Adipocyte (in vitro differentiated cells): ENCODE measurements around the gene PNMA1.

Source experiments
- DNase-seq: peaks from one replicate; pipeline ENCODE4 v3.0.0-alpha.2; 2015; ENCODE audit warnings: low read depth
- H3K27me3 ChIP-seq: replicated peaks from 2 replicates; pipeline ENCODE4 v1.7.0; 2013; ENCODE audit warnings: mild to moderate bottlenecking, low read length, moderate library complexity; ENCODE audit not compliant: control insufficient read depth, insufficient read depth
- H3K36me3 ChIP-seq: 2 replicates; pipeline ENCODE4 v1.7.0; 2013; ENCODE audit warnings: low read length, mild to moderate bottlenecking, moderate library complexity; ENCODE audit not compliant: control insufficient read depth, insufficient read depth, severe bottlenecking
- H3K4me1 ChIP-seq: 2 replicates; pipeline ENCODE4 v1.7.0; 2013; ENCODE audit warnings: mild to moderate bottlenecking, low read length, moderate library complexity; ENCODE audit not compliant: control insufficient read depth, insufficient read depth
- H3K4me3 ChIP-seq: 2 replicates; pipeline ENCODE4 v1.7.0; 2013; ENCODE audit warnings: mild to moderate bottlenecking, low read length, moderate library complexity
- H3K9ac ChIP-seq: 2 replicates; pipeline ENCODE4 v1.7.0; 2013; ENCODE audit warnings: mild to moderate bottlenecking, low read length, moderate library complexity
- H3K9me3 ChIP-seq: 2 replicates; pipeline ENCODE4 v1.7.0; 2013; ENCODE audit warnings: mild to moderate bottlenecking, low read length, moderate library complexity; ENCODE audit not compliant: control insufficient read depth

Gene PNMA1

GRCh38 chr14:73757381-73757780 lies 43.2 kb upstream of the PNMA1 start:
- no peak for DNase-seq
- H3K9me3 ChIP-seq, result no peaks in the 10 kb centered on the region
- no peaks in the 10 kb centered on the region for H3K36me3 ChIP-seq
- peaks cover 74% of the 10 kb centered on the region for H3K4me1 ChIP-seq
- H3K9ac ChIP-seq, result peak overlapping the region; percentile 92
- H3K4me3 ChIP-seq, result peak overlapping the region; percentile 86
- no peaks in the 10 kb centered on the region for H3K27me3 ChIP-seq

DNA sequence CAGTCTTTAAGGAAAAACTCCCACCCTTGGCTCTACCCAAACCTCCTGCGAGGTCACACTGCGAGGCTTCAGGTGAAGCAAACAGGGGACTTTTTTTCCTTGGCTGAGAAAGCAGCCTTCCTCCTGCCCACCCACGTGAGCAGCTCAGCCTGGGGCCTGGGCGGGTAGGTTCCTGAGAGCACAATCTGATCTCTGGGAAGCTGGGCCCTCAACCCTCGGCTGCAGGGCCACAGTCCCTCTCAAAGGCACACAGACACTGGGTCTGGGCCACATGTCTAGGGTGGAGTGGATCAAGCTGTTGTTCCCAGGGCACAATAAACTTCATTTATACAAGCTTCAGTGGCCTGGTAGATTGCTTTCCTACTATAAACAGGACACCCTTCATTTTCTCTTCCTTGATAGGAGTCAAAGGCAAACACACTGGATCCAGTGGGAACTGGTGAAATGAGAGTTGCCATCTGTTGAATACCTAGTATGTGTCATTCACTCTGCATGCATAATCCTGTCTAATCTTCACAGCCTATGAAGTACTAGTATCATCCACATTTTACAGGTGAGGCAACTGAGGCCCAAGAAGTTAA lies 41.3 kb upstream of the PNMA1 start:
- Histone ChIP-seq H3K9me3 (no peaks in the 10 kb centered on the region), H3K9ac (peak overlapping the region; percentile 70), H3K4me1 (peaks cover 83% of the 10 kb centered on the region), H3K27me3 (no peaks in the 10 kb centered on the region), H3K36me3 (no peaks in the 10 kb centered on the region), H3K4me3 (peak overlapping the region; percentile 66)
- peak; percentile 29 for DNase-seq

GRCh38 chr14:73754911-73755360 lies 40.8 kb upstream of the PNMA1 start:
- DNase-seq, result peak; percentile 66
- peak overlapping the region; percentile 66 for H3K4me3 ChIP-seq
- H3K4me1 ChIP-seq, result peaks cover 86% of the 10 kb centered on the region
- no peaks in the 10 kb centered on the region for H3K9me3 ChIP-seq
- H3K36me3 ChIP-seq, result no peaks in the 10 kb centered on the region
- peak overlapping the region; percentile 70 for H3K9ac ChIP-seq
- no peaks in the 10 kb centered on the region for H3K27me3 ChIP-seq

GRCh38 chr14:73753887-73754795 lies 40.0 kb upstream of the PNMA1 start:
- peak overlapping the region; percentile 70 for H3K9ac ChIP-seq

DNA sequence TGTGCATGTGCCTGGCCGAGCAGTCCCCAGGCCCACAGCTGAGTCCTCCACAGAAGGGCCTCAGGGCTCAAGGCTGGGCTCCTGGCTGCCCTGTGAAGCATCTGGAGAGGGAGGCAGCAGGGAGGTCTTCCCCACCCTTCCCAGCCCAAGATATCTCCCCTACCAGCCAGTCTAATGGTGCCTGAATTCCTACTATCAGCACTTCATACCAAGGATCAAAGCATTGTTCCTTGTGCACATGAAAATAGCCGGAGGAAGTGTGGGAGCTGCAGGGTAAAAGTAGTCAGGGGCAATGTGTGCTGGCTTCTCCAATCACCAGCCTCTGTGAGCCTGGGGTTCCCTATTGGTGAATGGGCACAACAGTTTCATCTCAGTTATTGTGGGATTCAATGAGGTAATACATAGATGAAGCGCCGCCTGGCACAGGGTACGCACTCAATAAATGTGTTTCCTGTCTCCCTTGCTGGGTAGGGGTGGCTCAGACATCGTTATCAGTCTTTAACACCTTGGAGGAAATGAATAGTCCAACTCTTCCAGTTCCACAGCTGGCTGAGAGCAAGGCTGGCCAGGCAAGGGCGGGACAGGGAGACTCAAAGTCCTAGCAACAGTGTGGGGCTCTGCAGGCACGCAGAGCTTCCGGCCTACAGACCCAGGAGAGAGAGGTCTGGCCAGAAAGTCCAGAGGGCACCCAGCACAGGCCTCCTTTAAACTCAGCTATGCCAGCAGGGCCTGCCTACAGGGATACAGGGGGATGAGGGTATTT lies 39.1 kb upstream of the PNMA1 start:
- Histone ChIP-seq H3K4me3 (peak overlapping the region; percentile 66), H3K4me1 (peaks cover 86% of the 10 kb centered on the region), H3K36me3 (no peaks in the 10 kb centered on the region), H3K9me3 (no peaks in the 10 kb centered on the region), H3K27me3 (no peaks in the 10 kb centered on the region), H3K9ac (peak overlapping the region; percentile 70)
- no peak for DNase-seq

More at GRCh38 chr14:73753887-73754795, 40.0 kb upstream of the PNMA1 start:
- H3K4me1 ChIP-seq, result peaks cover 90% of the 10 kb centered on the region
- no peaks in the 10 kb centered on the region for H3K27me3 ChIP-seq
- H3K36me3 ChIP-seq, result no peaks in the 10 kb centered on the region
- DNase-seq, result peak; percentile 58
- H3K9me3 ChIP-seq, result no peaks in the 10 kb centered on the region
- H3K4me3 ChIP-seq, result peak overlapping the region; percentile 66

DNA sequence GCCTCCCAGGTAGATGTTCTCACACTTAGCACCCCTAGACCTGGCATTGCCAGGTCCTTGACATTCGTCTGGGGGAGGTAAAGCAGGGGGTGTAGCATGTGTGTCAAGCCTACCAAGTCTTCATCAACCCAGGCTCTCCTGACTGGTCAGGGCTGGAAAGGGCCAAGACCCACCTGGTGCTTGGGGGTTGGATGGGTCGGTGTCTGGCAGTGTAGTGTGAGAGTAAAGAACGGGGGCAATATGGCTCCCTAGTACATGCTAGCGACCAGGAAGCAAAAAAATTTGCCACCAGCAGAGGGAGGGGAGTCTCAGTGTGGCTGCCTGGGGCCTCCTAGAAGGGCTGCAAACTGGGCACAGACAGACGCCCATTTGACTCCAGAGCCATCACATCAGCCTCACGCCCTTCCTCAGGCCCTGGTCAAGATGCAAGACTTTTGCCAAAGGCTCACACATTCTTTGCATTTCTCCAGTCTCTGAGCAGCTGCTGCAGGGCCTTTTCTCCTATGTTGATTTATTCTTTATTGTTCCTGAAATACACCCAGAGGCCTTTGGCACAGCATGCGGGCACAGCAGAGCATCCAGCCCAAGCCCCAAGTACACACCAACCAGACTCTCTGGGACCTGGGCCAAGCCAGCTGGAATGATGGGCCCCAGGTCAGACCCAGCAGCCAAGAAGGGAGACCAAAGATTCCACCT lies 38.3 kb upstream of the PNMA1 start:
- Histone ChIP-seq H3K4me1 (peaks cover 77% of the 10 kb centered on the region), H3K9me3 (no peaks in the 10 kb centered on the region), H3K4me3 (no peak overlapping the region), H3K27me3 (no peaks in the 10 kb centered on the region), H3K9ac (peak overlapping the region; percentile 15), H3K36me3 (no peaks in the 10 kb centered on the region)
- peak; percentile 89 for DNase-seq

DNA sequence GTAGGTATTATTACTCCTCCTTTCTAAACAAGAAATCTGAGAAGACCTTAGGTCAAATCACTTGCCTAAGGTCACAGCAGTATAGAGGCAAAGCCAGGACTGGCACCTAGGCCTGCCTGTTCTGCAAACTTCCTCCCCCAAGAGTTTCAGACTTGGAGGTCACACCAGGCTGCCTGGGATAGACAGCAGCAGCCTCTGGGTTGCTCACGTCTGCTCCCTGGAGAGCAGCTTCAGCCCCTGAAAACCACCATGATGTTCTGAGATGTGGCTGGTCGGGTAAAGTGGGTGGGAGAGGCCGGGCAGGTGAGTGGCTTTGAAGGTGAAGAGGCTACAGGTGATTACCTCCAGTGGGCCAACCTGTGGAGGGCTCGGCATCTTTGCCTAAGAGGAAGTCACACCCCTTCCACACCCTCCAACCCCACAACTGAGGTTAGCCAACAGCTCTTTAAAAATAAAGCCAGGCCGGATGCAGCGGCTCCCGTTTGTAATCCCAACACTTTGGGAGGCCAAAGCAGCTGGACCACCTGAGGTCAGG lies 37.0 kb upstream of the PNMA1 start:
- H3K36me3 ChIP-seq, result no peaks in the 10 kb centered on the region
- no peak overlapping the region for H3K4me3 ChIP-seq
- H3K9me3 ChIP-seq, result no peaks in the 10 kb centered on the region
- no peaks in the 10 kb centered on the region for H3K27me3 ChIP-seq
- H3K4me1 ChIP-seq, result peaks cover 76% of the 10 kb centered on the region
- H3K9ac ChIP-seq, result no peak overlapping the region
- DNase-seq, result no peak

- peaks cover 76% of the 10 kb centered on the region for H3K4me1 ChIP-seq
- DNase-seq, result no peak
Measured at GRCh38 chr14:73750531-73750901, 36.3 kb upstream of the PNMA1 start.

DNA sequence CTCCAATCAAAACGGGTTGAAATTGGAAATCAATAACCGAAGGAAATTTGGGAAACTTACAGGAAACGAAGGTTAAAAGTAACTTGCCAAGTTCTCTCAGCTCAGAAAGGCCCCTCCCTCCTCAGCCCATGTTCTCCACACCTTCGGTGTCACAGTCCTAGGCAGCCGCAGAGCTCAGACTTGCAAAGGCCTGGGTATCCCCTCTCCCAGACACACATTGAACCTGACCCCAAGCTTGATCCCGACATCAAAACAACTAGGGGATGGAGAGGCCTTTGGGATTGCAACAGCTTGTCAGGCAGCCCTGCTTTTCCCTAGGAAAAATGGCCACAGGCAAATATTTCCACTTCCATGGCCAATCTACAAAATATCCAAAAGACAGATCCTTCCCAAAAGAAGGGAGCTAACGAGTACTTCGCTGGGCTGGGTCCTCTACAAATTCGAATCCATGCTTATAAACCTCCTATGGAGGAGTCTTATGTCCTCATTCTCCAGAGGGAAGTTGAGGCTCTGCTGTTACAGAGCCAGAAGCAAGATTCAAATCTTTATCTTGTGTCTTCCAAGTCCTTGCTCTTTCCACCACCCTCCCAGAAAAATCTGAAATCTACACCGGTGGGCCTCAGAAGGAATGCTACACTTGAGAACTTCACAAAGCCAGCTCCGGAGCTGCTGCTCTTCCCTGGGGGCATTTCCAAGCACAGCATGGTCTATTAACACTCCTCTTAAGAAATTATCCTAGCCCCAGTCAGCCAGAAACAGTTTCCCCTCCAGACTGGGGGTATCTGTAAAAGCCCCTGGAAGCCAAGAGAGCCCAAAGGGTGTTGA lies 35.7 kb upstream of the PNMA1 start:
- Histone ChIP-seq H3K27me3 (no peaks in the 10 kb centered on the region), H3K9ac (no peak overlapping the region), H3K9me3 (no peaks in the 10 kb centered on the region), H3K36me3 (no peaks in the 10 kb centered on the region), H3K4me1 (peaks cover 76% of the 10 kb centered on the region), H3K4me3 (no peak overlapping the region)
- DNase-seq, result peak; percentile 33

More at GRCh38 chr14:73750531-73750901, 36.3 kb upstream of the PNMA1 start:
- Histone ChIP-seq H3K9ac (no peak overlapping the region), H3K4me3 (no peak overlapping the region), H3K27me3 (no peaks in the 10 kb centered on the region), H3K36me3 (no peaks in the 10 kb centered on the region), H3K9me3 (no peaks in the 10 kb centered on the region)

DNA sequence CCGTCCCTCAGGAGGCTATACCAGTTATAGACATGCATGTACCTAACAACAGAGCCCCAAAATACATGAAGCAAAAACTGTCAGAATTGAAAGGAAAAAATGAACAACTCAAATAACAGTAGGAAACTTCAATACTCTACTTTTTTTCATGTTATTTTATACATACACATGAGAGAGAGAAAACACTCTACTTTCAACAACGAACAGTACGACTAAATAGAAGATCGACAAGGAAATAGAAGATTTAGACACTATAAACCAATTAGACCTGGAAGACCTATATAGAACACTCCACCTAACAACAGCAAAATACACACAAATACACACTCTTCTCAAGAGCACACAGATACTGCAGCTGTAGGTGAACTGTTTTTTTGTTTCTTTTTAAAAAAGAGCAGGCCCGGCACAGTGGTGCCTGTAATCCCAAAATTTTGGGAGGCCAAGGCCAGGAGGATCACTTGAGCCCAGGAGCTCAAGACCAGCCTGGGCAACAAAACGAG lies 34.7 kb upstream of the PNMA1 start:
- peaks cover 76% of the 10 kb centered on the region for H3K4me1 ChIP-seq
- H3K9ac ChIP-seq, result no peak overlapping the region
- no peak overlapping the region for H3K4me3 ChIP-seq
- H3K9me3 ChIP-seq, result no peaks in the 10 kb centered on the region
- H3K36me3 ChIP-seq, result no peaks in the 10 kb centered on the region
- no peaks in the 10 kb centered on the region for H3K27me3 ChIP-seq
- DNase-seq, result no peak
